OCI-LY7 (cell line): ENCODE data around the gene ZNF488.

Source experiments
- CTCF ChIP-seq: fragments of 200-600 bp; sonication (generic); conservative IDR thresholded peaks from 2 replicates; pipeline ENCODE4 v1.5.1; 2014; ENCODE audit warnings: mild to moderate bottlenecking, antibody characterized with exemption, low read length, moderate library complexity, mixed read lengths
- EZH2phosphoT487 ChIP-seq: fragments of 200-600 bp; sonication (generic); IDR thresholded peaks from 2 replicates; pipeline ENCODE4 v1.6.1; 2018; ENCODE audit warnings: low read depth, borderline replicate concordance, mild to moderate bottlenecking, mixed run types, antibody characterized with exemption, low read length, moderate library complexity, mixed read lengths

- TF ChIP-seq CTCF (no peak), EZH2phosphoT487 (no peak)
Measured at GRCh38 chr10:47371629-47372485, 12.2 kb downstream of the ZNF488 start.
